Measurements from ENCODE around the gene ULBP2.
A peak's percentile ranks its signal among the peaks of the same experiment; 100 is the strongest.
"Not testable (repeated sequence)": the region's sequence is repeated elsewhere in the genome, so short reads cannot be mapped to it uniquely, and the experiment has no call there.

ULBP2 gene

DNA sequence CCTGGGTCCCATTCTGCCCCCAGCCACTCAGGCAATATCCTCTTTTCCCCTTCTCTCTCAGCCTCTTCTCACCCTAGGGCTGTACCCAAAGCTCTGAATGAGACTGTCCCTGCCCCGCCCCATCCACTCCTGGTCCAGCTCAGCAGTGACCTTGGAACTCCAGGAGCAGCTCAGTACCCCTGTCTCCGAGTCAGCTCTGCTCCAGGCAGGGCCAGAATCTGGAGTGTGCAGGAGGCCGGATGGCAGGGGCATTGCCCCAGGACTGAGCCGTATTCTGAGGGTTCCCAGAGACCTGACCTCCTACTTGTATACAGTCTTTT, 16.9 kb upstream of the ULBP2 start:
- intact Hi-C loops (cut with DNase I) = loop anchor here (5.0 kb wide), 2 partner anchors 203 to 358 kb away; partner anchors contain the start of gene GINM1
- DNase-seq = no peak

GRCh38 chr6:149925253-149925973, 16.4 kb upstream of the ULBP2 start:
- peak in 3 of 10 donors; percentile 74 to 90 (median 86) for DNase-seq
- intact Hi-C loops (cut with DNase I) = loop anchor here (5.0 kb wide), 1 partner anchor 203 kb away; no protein-coding TSS in a partner anchor

DNA sequence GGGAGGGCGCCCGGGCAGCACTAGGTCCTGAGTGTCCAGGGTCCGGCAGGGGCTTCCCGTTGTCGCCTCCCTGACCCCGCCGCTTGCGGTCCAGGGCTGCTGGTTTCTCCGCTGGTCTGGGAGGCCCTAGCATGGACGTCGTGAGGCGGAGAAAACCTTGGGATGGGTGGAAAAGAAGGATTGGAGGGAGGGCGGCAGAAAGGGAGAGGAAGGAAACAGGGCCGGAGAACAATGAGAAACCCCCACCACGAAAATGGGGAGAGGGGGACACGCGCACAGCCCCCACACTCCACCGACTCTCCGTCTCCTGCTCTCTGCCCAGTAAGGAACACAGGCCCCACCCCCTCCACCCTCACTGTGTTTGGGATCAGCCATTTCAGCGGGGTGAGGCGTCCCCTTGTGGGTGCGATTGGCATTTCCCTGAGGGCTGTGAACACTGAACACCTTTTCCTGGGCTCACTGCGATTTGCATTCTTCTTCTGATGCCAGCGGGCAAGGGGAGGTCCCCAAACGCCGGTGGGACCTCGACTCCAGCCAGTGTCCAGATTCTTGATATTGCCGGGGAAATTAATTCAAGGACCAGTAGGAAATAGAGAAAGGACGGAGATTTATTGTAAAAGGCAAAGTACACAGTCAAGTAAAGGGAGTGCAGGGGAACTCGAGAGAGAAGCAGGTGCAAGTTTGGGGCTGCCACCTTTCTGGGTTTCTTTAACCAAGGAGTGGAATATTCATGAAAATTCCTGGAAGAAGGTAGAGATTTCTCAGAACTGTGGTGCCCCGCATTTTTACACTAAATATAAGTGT, 15.6 kb upstream of the ULBP2 start:
- peak; percentile 62 to 96 (median 78) for DNase-seq
- intact Hi-C loops (cut with DNase I) = loop anchor here (1.0 to 5.0 kb wide), 2 partner anchors 92 to 204 kb away; no protein-coding TSS in a partner anchor

DNA sequence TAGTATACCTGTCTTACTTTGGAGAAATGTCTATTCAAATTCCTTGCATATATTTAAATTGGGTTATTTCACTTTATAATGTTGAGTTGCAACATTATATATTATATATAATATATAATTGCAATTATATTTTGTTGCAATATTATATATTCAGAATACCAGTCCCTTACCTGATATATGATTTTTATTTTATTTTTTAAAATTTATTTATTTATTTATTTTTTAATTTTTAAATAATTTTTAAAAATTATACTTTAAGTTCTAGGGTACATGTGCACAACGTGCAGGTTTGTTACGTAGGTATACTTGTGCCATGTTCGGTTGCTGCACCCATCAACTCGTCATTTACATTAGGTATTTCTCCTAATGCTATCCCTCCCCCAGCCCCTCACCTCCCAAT, 14.8 kb upstream of the ULBP2 start:
- not testable (repeated sequence) for DNase-seq
- intact Hi-C loops (cut with DNase I) = loop anchor here (5.0 kb wide), 1 partner anchor 205 kb away; no protein-coding TSS in a partner anchor

GRCh38 chr6:149929422-149929821, 12.4 kb upstream of the ULBP2 start:
- intact Hi-C loops (cut with DNase I) = loop anchor here (5.0 kb wide), 1 partner anchor 207 kb away; no protein-coding TSS in a partner anchor
- DNase-seq = no peak

DNA sequence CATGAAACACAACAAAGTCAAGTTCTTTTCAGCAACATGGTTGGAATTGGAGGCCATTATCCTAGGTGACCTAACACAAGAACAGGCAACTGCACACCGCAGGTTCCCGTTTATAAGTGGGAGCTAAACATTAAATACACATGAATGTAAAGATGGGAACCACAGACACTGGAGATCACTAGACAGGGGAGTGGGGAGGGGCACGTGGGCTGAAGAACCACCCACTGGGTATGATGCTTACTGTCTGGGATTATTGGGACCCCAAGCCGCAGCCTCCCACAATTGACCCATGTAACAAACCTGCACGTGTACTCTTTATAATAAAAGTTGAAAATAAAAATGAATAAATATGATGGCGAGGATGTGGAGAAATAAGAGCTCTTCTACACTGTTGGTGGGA, 10.3 kb upstream of the ULBP2 start:
- no peak for DNase-seq
- intact Hi-C loops (cut with DNase I) = no loop called here

DNA sequence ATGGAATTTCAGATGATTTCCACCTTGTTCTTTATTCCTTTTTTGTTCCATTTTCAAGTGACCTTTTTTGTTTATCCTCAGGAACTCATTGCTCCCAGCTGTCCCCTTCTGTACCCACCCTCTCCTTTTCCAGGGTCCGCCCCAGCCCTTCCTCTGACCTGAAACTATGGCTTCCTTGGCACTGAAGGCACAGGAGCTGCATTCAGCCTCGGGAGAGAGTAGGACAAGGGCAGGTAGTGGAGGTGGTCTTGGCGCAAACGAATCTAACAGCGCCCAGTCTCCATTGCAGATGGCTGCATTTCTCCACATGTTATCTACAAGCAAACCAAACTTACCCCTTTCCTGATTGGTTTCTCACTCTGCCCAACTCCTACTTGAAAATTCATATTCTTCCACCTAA, 8.8 kb upstream of the ULBP2 start:
- DNase-seq = no peak
- intact Hi-C loops (cut with DNase I) = no loop called here

DNA sequence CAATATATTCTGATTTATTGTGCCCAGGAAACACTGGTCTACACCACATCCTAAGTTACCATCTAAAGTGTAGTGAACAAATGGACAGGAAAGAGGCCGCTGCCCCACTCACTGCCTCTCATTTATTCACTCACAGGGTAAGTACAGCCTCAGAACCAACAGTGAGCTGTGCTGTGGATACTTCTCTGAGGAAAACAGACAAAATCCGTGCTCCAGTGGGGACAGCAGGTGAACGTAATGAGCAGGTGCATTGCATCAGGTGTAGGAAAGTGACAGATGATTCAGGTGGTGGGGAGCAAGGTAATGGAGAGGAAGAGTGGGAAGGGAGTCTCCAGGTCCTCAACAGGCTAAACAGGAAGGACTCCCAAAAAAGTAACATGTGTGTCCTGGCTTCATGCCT, 8.4 kb upstream of the ULBP2 start:
- DNase-seq = no peak
- intact Hi-C loops (cut with DNase I) = no loop called here

DNA sequence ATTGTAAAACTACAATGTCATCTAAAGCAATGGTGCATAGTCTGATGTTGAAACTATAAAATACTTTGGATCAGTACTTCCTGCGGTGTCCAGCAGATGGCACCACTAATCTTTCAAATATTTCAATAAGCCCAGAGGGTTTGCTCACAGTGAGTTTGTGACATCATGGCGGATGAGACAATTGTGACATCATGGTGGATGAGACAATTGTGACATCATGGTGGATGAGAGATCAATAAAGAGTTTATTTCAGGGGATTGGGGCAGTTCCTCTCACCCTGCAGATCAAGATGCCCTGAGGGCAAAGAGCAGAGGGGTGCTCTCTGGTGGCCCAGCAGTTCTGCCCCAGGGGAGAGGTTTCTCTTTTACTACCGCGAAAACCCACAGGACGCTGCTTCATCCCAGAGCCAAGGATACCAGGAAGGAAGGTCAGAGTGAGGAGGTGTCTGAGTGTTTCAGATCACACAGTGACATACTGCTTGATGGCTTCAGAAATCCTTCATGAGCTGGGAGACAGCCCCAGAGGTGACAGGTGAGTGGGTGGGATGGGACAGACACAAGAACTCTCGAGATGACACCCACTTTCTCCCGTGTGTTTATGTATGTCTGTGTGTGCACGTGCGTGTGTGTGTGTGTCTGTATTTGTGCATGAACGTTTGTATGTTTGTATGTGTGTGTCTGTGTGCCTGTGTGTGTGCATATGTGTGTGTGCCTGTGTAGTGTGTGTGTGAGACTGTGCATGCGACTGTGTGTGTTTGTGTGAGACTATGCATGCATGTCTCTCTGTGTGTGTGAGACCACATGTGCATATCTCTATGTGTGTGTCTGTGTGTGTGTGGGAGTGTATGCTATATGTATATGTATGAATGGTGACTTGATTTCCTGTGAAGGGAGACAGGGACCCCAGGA, 7.3 kb upstream of the ULBP2 start:
- intact Hi-C loops (cut with DNase I) = loop anchor here (1.0 kb wide), 1 partner anchor 82 kb away; no protein-coding TSS in a partner anchor
- DNase-seq = peak in 5 of 10 donors; percentile 44 to 83 (median 62)

- no peak for DNase-seq
- intact Hi-C loops (cut with DNase I) = no loop called here
These were observed 6.6 kb upstream of the ULBP2 start for GRCh38 chr6:149935246-149935645.

DNA sequence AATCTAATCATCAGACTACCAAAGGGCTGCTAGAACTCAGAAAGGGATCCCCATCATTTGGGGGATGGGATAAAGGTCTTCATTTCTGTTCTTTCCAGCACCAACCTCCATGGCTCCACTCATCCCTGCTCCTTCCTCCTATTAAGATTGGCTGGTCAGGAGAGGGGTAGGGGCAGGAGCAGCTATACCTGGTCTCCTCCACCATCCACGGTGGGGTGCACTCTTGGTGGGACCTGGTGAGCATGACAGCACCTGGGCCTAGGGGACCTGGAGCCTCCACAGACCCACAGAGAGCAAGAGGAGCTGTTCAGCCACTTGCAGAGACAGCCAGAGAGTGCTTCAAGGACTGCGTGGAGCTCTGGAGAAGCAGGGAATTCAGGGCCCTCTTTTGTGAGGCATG, 6.1 kb upstream of the ULBP2 start:
- intact Hi-C loops (cut with DNase I) = no loop called here
- DNase-seq = no peak

DNA sequence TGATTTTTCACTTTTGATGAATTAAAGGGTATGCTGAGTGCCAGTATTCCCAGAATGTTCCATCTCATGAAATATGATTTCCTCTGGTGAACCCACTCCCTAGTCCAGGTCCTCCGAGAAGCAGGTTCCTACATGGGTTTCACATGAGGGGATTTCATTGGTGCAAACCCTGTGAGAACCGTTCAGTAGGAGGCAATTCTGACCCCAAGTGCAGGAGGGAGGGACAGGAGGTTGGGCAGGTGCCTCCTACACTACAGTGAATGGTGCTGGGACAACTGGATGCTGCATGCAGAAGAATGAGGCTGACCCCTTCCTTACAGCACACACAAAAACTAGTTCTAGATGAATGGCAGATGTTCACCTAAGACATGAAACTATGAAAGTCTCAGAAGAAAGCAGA, 5.1 kb upstream of the ULBP2 start:
- no peak for DNase-seq
- intact Hi-C loops (cut with DNase I) = no loop called here

GRCh38 chr6:149938013-149938570, 3.7 kb upstream of the ULBP2 start:
- intact Hi-C loops (cut with DNase I); DNase-seq: not testable (repeated sequence)

GRCh38 chr6:149938571-149939355, 3.1 kb upstream of the ULBP2 start:
- intact Hi-C loops (cut with DNase I) = no loop called here
- DNase-seq = peak in 1 of 10 donors; percentile 78

DNA sequence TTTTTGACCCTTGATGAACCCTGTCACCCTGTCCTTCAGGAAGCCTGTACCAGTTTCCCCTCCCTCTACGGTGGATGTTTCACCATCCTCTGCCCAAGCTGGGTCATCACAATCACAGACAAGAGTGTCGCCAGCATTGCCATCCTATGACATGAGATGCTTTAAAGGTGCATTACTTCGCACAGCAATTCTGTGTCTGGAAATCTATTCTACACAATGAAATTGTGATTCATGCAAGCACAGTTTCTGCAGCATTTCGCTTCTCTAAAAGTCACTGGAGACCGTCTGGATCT, 2.5 kb upstream of the ULBP2 start:
- intact Hi-C loops (cut with DNase I) = no loop called here
- DNase-seq = no peak

GRCh38 chr6:149939909-149940671, 1.7 kb upstream of the ULBP2 start:
- intact Hi-C loops (cut with DNase I) = no loop called here
- DNase-seq = no peak

GRCh38 chr6:149940672-149940982, 1.2 kb upstream of the ULBP2 start:
- DNase-seq = no peak
- intact Hi-C loops (cut with DNase I) = no loop called here

DNA sequence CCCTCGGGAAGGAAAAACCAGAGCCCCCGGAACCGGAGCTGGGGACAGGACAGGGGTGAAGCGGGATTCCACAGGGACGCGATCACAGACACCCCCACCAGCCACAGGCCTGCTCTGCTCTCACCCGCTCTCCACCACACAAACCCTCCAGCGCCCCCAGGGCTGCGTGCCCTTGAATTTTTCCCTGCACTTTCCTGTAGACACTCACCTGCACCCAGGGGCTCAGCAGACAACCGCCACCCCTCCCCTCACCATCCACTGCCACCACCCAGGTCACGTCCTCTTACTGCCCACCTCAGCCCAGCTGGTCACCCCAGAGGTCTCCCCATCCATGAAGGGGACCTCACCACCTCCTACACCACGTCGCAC, 631 bp downstream of the ULBP2 start:
- DNase-seq = peak in 1 of 10 donors; percentile 85
- intact Hi-C loops (cut with DNase I) = no loop called here

DNA sequence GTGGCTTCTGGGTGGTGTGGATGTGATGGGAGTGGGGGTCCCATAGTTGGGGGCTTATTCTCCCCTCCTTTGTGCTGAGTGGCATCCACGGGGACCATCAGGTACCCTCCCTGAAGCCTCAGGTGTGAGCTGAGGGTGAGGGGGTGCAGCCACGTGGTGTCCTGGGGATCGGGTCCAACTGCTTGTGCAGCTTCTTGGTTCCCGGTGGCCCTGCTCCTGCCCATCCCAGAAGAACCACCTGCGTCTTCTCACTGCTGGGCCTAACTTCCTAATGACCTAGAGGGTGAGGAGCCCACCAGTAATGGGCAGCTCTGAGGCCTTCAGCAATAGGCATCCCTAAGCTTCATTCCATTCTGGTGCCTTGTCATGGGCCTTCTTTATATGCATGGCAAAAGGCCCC, 1.5 kb downstream of the ULBP2 start:
- DNase-seq; intact Hi-C loops (cut with DNase I): not testable (repeated sequence)

Measured in posterior cingulate gyrus (tissue), 11 donors.